H54 (cell line): Measurements from ENCODE around the gene METTL23.
"Not testable (repeated sequence)": the region's sequence is repeated elsewhere in the genome, so short reads cannot be mapped to it uniquely, and the experiment has no call there.

Experiments used
- DNase-seq: peaks from one replicate; pipeline ENCODE4 v3.0.0; 2011; ENCODE audit warnings: low spot score, mixed read lengths; ENCODE audit not compliant: insufficient read length
- FAIRE-seq: peaks from 3 replicates; lab custom pipeline; 2011; peaks lifted over from hg19 to GRCh38; lab: Jason Lieb, UNC
- POLR2A ChIP-seq: IDR thresholded peaks from 2 replicates; pipeline ENCODE4 v1.6.1; 2011; ENCODE audit warnings: low read depth, mild to moderate bottlenecking, low read length

METTL23 gene

DNA sequence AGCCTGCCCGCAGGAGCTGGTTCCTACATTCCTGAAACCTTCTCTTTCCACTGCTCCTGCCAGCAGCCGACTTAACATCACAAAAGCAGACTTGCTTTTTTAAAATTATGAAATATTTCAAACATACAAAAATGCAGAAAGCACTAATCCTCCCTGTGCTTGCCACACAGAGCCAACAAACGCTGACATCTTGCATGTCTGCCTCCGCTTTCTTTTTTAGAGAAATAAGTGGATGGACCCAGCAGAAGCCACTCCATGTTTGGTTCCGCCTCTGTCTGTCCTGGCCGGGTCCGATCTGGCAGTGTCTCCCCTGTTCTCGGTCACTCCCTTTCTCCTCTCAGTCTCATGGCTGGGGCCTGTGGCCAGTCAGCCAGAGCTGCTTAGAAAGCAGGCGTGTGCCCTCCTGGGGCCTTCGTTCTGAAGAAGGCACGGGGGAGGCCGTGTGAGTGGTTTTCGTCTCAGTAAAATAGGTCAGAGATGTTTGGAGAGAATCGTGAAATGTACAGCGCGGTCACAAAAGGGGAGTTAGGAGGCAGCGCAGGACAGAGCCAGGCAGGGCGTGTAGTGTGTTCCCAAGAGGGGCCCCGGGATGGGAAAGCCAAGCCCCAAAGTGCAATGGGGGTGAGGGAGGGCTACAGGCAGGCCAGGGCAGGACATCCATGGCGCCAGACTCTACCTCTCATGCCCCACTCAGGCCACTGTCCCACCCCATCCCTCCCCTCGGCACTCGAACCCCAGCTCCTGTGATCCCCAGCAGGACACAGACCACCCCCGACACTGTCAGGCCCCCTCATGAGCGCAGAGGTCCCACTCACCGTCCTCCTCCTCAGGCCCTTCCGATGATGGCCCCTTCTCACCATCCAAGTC lies 39.1 kb upstream of the METTL23 start:
- TF ChIP-seq POLR2A = no peak
- no peak for FAIRE-seq
- no peak for DNase-seq

GRCh38 chr17:76688165-76688622 lies 38.4 kb upstream of the METTL23 start:
- DNase-seq = peak; percentile 42
- no peak for TF ChIP-seq POLR2A

DNA sequence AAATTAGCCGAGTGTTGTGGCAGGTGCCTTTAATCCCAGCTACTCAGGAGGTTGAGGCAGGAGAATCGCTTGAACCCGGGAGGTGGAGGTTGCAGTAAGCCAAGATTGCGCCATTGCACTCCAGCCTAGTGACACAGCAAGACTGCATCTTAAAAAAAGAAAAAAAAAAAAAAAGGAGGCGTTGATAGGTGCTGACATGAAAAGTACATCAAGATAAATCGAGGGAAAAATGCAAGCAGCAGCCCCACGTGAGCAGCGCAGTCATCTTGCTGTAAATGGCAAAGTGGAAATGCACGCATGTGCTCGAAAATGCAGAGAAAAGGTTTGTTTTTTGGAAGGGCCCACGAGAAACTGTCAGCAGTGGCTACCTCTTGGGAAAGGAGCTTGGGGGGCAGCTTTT lies 36.8 kb upstream of the METTL23 start:
- no peak for FAIRE-seq
- no peak for TF ChIP-seq POLR2A

More at GRCh38 chr17:76688165-76688622, 38.4 kb upstream of the METTL23 start:
- no peak for FAIRE-seq

DNA sequence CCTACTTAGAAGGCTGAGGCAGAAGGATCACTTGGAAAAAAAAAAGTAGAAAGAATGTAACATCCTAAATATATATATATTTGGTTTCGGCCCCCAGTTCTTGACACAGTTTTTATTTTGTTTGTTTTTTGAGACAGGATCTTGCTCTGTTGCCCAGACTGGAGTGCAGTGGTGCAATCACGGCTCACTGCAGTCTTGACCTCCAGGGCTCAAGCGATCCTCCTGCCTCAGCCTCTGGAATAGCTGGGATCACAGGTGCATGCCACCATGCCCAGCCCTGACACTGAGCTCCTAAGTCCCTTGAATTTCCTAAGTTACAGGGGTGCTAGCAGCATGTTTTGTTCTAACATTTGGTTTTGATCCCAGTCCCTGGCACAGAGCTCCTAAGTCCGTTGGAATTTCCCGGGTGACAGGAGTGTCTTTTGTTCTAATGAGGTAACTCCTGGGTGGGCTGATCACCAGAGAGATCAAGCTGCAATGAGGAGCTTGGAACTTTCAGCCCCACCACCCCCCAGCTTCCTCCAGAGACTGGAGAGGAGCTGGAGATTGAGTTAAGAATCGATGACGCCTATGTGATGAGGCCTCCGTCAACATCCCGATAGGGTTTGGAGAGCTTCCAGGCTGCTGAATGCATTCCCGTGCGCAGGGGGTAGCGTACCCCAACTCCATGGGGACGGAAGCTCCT lies 35.9 kb upstream of the METTL23 start:
- TF ChIP-seq POLR2A = no peak
- DNase-seq = no peak
- FAIRE-seq = no peak

More for the DNA sequence above, 36.8 kb upstream of the METTL23 start:
- no peak for DNase-seq

DNA sequence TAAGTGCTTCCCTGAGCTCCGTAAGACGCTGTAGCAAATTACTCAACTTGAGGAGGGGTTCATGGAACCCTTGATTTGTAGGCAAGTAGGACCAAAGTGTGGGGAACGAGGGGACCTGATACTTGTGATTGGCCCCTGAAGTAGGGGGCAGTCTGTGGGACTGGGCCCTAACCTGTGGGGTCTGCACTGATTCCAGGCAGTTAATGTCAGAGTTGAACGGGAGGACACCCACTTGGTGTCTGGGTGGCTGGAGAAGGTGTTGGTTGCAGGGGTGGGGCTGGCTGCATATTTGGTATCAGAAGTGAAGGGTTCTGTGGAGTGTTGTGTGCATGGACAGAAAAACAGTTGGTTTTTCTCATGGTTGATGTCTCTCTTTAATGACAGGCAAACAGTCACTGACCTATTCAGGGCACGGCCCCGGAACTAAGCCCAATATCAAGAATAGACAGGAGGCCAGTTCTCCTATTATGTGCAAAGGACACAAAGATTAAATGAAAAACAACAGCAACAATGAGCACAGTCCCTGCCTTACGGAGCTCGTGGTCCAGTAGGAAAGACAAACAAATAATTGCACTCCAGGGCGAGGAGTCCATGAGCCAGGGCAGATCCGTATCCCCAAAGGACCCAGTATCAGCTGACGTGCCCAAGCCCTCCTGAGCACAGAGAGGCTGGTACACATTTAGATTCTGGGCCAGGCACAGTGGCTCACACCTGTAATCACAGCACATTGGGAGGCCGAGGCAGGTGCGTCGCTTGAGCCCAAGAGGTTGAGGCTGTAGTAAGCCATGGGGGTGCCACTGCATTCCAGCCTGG lies 35.1 kb upstream of the METTL23 start:
- FAIRE-seq = no peak
- DNase-seq = no peak
- no peak for TF ChIP-seq POLR2A

DNA sequence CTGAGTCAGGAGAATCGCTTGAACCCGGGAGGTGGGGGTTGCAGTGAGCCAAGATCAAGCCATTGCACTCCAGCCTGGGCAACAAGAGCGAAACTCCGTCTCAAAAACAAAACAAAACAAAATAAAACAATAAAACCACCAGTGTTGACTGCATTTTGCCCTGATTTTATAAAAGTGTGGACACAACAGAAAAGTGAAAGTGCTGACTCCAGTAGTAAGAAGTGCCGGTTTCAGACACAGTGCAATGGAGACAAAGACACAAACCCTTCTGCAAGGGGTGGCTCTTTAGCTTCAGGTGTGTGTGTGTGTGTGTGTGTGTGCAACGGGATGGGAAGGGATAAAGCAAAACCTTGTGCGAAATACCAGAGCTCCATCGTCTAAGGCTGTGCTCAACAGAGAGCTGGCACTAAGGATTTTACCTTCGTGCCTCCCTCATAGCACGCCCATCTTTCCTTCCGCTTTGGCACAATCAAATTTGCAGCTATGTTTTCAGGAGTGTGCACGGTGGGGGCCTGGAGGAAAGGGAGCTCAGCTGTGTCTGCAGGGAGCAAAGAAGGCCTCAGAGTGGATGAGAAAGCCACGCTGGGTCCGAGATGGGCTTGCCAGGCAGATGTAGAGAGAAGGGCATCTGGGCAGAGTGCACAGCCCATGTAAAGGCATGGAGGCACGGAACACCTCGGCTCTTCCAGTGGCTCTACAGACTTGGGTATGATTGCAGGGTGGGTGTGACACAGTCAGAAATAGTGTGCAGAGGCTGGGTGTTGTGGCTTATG lies 31.4 kb upstream of the METTL23 start:
- FAIRE-seq (no peak), DNase-seq (no peak)
- TF ChIP-seq POLR2A = no peak

DNA sequence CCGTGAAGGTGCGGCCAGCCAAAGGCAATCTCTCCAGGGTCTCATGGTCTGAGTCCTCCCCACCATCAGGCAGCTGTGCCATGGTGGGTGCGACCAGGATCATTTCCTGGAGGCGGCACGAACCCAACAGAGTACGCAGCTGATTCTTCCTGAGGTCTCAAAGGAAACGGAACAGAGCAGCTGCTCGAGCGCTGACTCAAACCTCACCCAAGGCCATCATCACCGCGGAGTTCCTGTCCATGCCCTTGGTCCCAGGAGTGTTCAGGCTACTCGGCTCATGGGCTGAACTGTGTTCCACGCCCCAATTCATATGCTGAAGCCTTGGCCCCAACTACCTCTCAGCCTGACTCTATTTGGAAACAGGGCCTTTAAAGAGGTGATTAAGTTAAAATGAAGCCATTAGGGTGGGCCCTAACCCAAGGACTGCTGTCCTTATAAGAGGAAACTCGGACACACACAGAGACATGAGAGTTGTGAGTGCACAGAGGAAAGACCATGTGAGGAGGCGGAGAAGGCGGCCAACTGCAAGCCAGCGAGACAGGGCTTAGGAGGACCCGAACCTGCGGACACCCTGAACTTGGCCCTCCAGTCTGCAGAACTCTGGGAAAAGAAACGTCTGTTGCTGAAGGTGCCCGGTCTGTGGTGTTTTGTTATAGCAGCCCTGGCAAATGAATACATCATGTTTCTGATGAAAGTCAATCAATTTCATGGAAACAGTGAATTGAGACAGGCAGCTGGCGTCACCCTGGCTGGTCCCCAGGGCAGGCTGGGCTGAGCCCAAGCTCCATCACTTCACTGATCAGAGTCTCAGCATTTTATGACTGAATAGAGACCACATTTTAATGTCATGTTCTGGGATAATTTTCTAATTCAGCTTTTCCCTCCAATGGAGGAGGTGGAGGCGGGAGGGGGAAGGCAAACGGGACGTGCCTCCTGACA lies 29.6 kb upstream of the METTL23 start:
- TF ChIP-seq POLR2A = no peak
- DNase-seq = no peak
- FAIRE-seq = no peak

- DNase-seq (no peak), FAIRE-seq (no peak)
- no peak for TF ChIP-seq POLR2A
These were observed 28.8 kb upstream of the METTL23 start for GRCh38 chr17:76697702-76698465.

- not testable (repeated sequence) for DNase-seq, FAIRE-seq
These were observed 28.1 kb upstream of the METTL23 start for GRCh38 chr17:76698466-76698977.

DNA sequence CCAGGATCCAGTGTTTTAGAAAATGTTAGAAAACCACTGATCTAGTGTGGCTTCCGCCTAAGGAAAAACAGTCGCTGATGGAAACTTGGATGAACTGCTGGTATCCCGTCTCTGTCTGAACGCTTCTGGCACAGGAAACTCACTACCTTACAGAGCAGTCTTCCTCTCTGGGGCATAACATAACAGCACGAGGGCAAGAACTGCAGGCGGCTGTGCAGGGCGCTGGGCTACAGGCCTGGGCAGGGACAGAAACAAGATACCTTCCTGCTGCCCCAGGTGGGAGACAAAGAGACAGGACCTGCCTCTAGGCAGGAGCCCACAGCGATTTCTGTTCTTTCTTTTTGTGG lies 26.4 kb upstream of the METTL23 start:
- no peak for DNase-seq

More for the DNA sequence above, 26.4 kb upstream of the METTL23 start:
- no peak for TF ChIP-seq POLR2A
- no peak for FAIRE-seq
